GM12892 (cell line): ENCODE data around the gene SLC13A2.

Experiments
- POLR2A ChIP-seq: IDR thresholded peaks from 2 replicates; pipeline ENCODE4 v1.6.1; 2011; ENCODE audit warnings: low read depth, low read length, control low read depth
- POLR2AphosphoS5 ChIP-seq: IDR thresholded peaks from 2 replicates; pipeline ENCODE4 v1.6.1; 2011; ENCODE audit warnings: low read depth, low read length, control low read depth
- TAF1 ChIP-seq: IDR thresholded peaks from 2 replicates; pipeline ENCODE4 v1.6.1; 2011; ENCODE audit warnings: low read depth, mild to moderate bottlenecking, control low read depth, low read length, borderline replicate concordance

- TF ChIP-seq TAF1 (no peak), POLR2A (no peak), POLR2AphosphoS5 (no peak)
Measured at GRCh38 chr17:28449859-28450258, 23.6 kb upstream of the SLC13A2 start.
